ENCODE measurements around the gene MVB12B.
A peak's percentile ranks its signal among the peaks of the same experiment; 100 is the strongest.
"Not testable (repeated sequence)": the region's sequence is repeated elsewhere in the genome, so short reads cannot be mapped to it uniquely, and the experiment has no call there.

MVB12B gene

GRCh38 chr9:126326228-126327005, at the start of gene MVB12B:
Gene MVB12B (plus strand): TSS chr9:126326829. CDS start chr9:126326930, 101 bp downstream.
- no peak for TF ChIP-seq CTCF (IDR thresholded peaks at IDR 0.05; ENCODE audit: poor library complexity, severe bottlenecking)
- no peaks in the 10 kb centered on the region for H3K4me1 ChIP-seq (ENCODE audit: insufficient read depth, poor library complexity, severe bottlenecking)
- peak within 1 kb of the TSS; percentile 64 for H3K4me3 ChIP-seq (ENCODE audit: severe bottlenecking)
- no peaks in the 10 kb centered on the region for H3K36me3 ChIP-seq (ENCODE audit: low read depth)
- peaks cover 2% of the 10 kb centered on the region for H3K9me3 ChIP-seq (ENCODE audit: severe bottlenecking)
- peak within 1 kb of the TSS; percentile 30 for H3K27ac ChIP-seq (ENCODE audit: poor library complexity, severe bottlenecking)
- DNase-seq (ENCODE audit: low spot score) (no peak), ATAC-seq (ENCODE audit: low read depth) (peak; percentile 58; the same call in 1 of the 3 replicates)
- H3K27me3 ChIP-seq (ENCODE audit: insufficient read depth, poor library complexity, severe bottlenecking) = no peaks in the 10 kb centered on the region

GRCh38 chr9:126283799-126284465, 42.7 kb upstream of the MVB12B start:
- H3K27ac ChIP-seq (ENCODE audit: poor library complexity, severe bottlenecking) = no peak overlapping the region
- ATAC-seq (ENCODE audit: low read depth) (no peak), DNase-seq (ENCODE audit: low spot score) (no peak)
- H3K4me3 ChIP-seq (ENCODE audit: severe bottlenecking) = no peak overlapping the region
- TF ChIP-seq CTCF (IDR thresholded peaks at IDR 0.05; ENCODE audit: poor library complexity, severe bottlenecking) = no peak
- no peaks in the 10 kb centered on the region for H3K36me3 ChIP-seq (ENCODE audit: low read depth)
- H3K27me3 ChIP-seq (ENCODE audit: insufficient read depth, poor library complexity, severe bottlenecking) = no peaks in the 10 kb centered on the region
- no peaks in the 10 kb centered on the region for H3K4me1 ChIP-seq (ENCODE audit: insufficient read depth, poor library complexity, severe bottlenecking)
- no peaks in the 10 kb centered on the region for H3K9me3 ChIP-seq (ENCODE audit: severe bottlenecking)

GRCh38 chr9:126285652-126286051, 41.0 kb upstream of the MVB12B start:
- not testable (repeated sequence) for H3K36me3 ChIP-seq (ENCODE audit: low read depth); H3K27me3 ChIP-seq (ENCODE audit: insufficient read depth, poor library complexity, severe bottlenecking); ATAC-seq (ENCODE audit: low read depth); H3K9me3 ChIP-seq (ENCODE audit: severe bottlenecking); H3K4me3 ChIP-seq (ENCODE audit: severe bottlenecking); DNase-seq (ENCODE audit: low spot score); H3K4me1 ChIP-seq (ENCODE audit: insufficient read depth, poor library complexity, severe bottlenecking); H3K27ac ChIP-seq (ENCODE audit: poor library complexity, severe bottlenecking)

GRCh38 chr9:126287166-126287866, 39.3 kb upstream of the MVB12B start:
- Histone ChIP-seq H3K4me1 (ENCODE audit: insufficient read depth, poor library complexity, severe bottlenecking) (no peaks in the 10 kb centered on the region), H3K4me3 (ENCODE audit: severe bottlenecking) (no peak overlapping the region), H3K27me3 (ENCODE audit: insufficient read depth, poor library complexity, severe bottlenecking) (no peaks in the 10 kb centered on the region), H3K9me3 (ENCODE audit: severe bottlenecking) (no peaks in the 10 kb centered on the region), H3K27ac (ENCODE audit: poor library complexity, severe bottlenecking) (no peak overlapping the region), H3K36me3 (ENCODE audit: low read depth) (no peaks in the 10 kb centered on the region)
- no peak for TF ChIP-seq CTCF (IDR thresholded peaks at IDR 0.05; ENCODE audit: poor library complexity, severe bottlenecking)
- no peak for DNase-seq (ENCODE audit: low spot score)
- no peak for ATAC-seq (ENCODE audit: low read depth)

- Histone ChIP-seq H3K27me3 (ENCODE audit: insufficient read depth, poor library complexity, severe bottlenecking) (no peaks in the 10 kb centered on the region), H3K9me3 (ENCODE audit: severe bottlenecking) (no peaks in the 10 kb centered on the region), H3K36me3 (ENCODE audit: low read depth) (no peaks in the 10 kb centered on the region), H3K4me1 (ENCODE audit: insufficient read depth, poor library complexity, severe bottlenecking) (no peaks in the 10 kb centered on the region), H3K4me3 (ENCODE audit: severe bottlenecking) (no peak overlapping the region), H3K27ac (ENCODE audit: poor library complexity, severe bottlenecking) (no peak overlapping the region)
- TF ChIP-seq CTCF (IDR thresholded peaks at IDR 0.05; ENCODE audit: poor library complexity, severe bottlenecking) = no peak
- ATAC-seq (ENCODE audit: low read depth) = no peak
- DNase-seq (ENCODE audit: low spot score) = no peak
These were observed 35.8 kb upstream of the MVB12B start for GRCh38 chr9:126290871-126291270.

Data from RWPE2 (cell line).